Measurements from ENCODE around the gene TBC1D23.
A peak's percentile ranks its signal among the peaks of the same experiment; 100 is the strongest.
"Not testable (repeated sequence)": the region's sequence is repeated elsewhere in the genome, so short reads cannot be mapped to it uniquely, and the experiment has no call there.

TBC1D23 gene

DNA sequence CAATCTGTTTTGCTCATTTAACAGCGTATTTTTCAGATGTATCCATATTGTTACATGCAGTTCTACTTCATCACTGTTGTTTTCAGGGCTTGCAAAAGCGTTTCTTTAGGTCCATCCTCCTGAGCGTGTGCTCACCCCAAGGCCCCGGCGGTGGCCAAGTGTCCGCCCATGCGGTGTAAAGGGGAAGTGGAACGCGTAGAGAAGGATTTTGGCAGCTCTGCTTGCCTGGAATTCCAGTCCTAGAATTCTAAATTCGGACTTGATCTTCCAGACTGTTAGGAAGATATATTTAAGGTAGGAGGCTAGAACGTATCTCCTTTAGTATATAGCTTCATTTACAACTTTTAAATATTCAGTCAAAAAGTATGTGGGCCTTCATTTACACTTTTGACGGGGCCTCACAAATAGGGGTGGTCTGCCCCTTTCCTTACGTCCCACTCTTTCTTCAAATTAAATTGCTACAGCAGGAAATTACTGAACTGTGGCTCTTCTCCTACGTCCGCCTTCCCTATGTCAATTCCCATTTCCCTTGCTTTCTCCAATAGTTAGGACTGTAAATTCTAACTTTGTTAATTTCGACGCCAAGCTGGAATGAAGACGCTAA lies 609 bp upstream of the TBC1D23 start:
- FAIRE-seq: no peak

DNA sequence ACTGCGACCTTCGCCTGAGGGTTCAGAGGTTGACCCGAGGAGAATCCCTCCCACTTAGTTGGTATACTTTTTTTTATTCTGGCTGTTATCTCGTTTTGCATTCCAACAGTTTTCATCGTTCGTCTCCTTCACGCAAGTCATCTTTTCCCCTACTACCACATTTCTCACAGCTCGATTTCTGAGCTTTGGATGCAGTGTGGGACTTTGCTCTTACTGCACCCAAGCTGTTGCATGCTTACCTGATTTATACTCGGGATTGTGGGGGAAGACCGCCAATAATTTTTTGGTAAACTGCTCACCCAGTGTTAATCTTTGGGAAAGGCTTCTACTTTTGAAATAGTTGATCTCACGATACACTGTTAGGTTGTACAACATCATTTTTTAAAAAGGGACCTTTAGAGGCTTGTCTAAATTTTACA lies 702 bp downstream of the TBC1D23 start:
- no peak for FAIRE-seq

DNA sequence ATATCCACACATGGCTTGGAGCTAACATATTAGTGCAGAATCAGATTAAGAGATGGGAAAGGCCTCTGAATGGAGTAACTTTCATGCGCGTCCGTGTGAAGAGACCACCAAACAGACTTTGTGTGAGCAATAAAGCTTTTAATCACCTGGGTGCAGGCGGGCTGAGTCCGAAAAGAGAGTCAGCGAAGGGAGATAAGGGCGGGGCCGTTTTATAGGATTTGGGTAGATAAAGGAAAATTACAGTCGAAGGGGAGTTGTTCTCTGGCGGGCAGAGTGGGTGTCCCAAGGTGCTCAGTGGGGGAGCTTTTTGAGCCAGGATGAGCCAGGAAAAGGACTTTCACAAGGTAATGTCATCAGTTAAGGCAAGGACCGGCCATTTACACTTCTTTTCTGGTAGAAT lies 2.1 kb downstream of the TBC1D23 start:
- FAIRE-seq: not testable (repeated sequence)

DNA sequence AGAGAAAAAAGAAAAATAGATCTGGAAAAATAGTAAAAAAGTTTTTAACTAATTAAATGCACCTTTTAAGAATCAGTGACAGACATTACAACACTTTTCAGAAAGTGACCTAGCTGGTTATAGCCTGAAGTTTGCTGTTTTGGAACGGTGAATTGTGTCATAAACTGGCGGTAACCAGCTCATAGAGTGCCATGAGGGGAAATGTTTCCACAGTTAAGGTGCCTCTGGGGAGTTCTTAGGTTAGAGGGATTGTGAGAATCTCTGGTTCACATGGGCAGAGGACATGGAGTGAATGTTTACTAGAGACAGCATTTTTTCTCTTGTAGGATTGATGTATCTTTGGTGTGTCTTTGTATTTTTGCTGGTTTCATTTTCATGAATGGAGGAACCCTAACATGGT lies 2.8 kb downstream of the TBC1D23 start:
- no peak for FAIRE-seq

- no peak for FAIRE-seq
These were observed 3.5 kb downstream of the TBC1D23 start for GRCh38 chr3:100264242-100264641.

DNA sequence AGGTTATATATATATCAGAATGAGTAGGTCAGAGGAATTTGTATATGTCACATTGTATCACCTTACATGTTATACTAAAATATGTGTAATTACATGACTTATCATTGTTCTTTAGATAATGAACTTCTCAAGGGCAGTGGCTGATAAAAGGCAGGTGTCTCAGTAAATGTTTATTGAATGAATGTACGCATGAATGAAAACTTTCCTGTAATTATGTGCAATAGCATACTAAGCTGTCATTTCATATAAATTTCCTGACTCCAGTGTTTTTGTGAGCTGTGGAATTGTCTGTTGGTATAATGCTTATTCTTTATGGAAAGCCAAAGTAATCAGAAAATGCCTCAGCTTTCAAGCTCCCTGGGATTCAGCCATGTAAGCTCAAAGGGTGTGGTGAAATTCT lies 4.2 kb downstream of the TBC1D23 start:
- FAIRE-seq: no peak

GRCh38 chr3:100266531-100266930 lies 5.7 kb downstream of the TBC1D23 start:
- no peak for FAIRE-seq

DNA sequence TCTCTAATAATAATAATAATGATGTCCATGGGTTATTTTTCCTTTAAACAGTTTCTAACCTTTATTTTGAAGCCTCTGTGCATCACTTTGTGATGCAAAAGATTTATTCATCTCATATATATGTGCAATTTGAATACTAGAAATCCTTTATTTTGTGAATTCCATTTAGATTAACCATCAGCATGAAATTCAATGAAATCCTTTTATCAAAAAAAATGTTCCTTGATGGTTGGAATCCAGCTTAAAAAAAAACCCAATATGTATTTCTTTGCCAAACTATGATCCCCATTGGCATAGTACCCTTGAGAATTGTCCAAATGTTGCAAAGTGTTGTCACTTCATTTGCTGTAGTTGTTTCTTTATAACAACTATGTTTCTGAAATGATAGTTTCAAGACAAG lies 7.4 kb downstream of the TBC1D23 start:
- FAIRE-seq: no peak

DNA sequence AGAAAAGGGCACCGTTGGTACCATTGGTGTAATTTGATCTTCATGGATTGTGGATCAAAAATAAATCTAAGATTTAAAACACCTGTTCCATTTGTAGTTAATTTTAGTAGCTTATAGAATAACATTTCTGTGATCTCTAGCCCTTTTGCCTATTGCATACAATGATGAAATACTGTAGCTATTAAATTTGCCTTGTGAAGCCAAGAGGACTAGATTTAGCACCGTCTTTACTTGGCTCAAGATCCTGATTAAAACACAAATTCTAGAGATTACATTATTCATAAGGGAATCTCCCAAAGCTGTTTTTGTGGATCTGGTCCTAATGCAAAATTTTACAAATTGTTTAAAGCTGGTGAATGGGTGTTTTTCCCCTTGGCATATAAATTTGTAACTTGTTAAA lies 8.2 kb downstream of the TBC1D23 start:
- FAIRE-seq: no peak

- FAIRE-seq: peak; percentile 42
These were observed 8.8 kb downstream of the TBC1D23 start for GRCh38 chr3:100269410-100270214.

- FAIRE-seq: no peak
These were observed 9.4 kb downstream of the TBC1D23 start for GRCh38 chr3:100270215-100270583.

DNA sequence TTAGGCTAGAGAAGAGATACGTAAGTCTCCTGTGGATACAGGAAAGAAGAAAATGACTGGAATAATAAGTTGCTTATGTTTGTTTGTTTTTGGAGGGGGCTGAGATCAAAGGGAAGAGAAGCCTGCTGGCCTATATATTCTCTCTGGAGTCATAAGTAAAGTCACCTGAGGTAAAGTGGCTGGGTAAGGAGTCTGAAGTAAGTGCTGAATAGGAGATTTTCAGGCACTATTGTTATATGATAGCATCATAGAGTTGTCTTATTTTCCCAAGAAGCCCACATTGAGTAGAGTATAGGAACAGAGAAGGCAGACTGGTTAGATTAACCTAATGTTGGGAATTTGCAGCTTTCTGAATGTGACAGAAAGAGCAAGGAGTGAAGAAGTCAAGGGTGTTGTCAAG lies 10.7 kb downstream of the TBC1D23 start:
- no peak for FAIRE-seq

DNA sequence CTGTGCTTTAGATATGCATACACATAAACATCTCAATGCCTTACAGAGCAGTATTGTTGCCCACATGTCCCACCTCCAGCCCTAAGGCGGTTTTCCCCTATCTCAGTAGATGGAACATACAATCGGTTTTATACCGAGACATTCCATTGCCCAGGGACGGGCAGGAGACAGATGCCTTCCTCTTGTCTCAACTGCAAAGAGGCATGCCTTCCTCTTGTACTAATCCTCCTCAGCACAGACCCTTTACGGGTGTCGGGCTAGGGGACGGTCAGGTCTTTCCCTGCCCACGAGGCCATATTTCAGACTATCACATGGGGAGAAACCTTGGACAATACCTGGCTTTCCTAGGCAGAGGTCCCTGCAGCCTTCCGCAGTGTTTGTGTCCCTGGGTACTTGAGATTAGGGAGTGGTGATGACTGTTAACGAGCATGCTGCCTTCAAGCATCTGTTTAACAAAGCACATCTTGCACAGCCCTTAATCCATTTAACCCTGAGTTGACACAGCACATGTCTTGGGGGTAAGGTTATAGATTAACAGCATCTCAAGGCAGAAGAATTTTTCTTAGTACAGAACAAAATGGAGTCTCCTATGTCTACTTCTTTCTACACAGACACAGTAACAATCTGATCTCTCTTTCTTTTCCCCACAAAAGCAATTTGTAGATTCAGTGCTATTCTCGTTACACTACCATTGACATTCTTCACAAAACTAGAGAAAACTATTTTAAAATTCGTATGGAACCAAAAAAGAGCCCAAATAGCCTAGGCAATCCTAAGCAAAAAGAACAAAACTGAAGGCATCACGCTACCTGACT lies 12.2 kb downstream of the TBC1D23 start:
- not testable (repeated sequence) for FAIRE-seq

- peak; percentile 41 for FAIRE-seq
These were observed 13.6 kb downstream of the TBC1D23 start for GRCh38 chr3:100274361-100274760.

DNA sequence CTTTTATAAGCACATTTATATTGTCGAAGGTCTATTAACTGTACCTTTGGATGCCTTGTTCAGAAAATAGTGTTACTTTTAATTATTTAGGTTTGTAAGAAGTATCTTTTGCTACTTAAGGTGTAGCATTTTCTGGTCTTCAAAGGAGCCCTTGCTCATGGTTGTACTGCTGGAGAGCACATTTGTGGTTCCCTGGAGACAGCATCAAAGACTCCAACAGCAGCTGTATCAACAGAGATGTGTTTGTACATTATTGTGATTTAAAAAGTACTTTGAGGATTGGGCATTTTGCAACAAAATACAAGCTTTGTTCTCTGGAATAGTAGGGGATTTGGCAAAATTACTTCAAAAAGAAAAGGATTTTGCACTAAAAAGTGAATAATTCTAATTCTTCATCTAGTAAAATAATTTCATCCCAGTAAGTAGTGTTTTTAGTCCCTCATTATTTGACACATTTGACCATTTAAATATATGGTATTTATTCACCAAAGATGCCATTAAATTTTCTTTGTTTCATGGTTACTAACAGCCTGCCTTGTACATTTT lies 16.5 kb downstream of the TBC1D23 start:
- no peak for FAIRE-seq

DNA sequence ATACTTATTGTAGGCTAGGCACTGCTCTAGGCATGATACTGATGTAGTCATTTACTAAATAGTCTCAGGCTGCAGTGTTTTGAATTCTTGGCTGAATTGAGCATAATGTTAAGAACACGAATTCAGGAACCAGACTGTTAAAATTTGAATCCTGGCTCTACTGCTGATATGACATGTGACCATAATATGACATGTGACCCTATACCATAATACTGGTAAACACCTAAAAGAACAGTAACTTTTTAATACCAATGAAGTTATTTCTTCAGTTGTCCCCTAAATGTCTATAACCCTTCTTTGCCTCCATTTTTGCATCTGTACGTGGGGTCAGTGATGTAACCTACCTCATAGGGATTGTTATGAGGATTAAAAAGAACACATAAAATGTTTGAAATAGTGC lies 18.1 kb downstream of the TBC1D23 start:
- FAIRE-seq: no peak

DNA sequence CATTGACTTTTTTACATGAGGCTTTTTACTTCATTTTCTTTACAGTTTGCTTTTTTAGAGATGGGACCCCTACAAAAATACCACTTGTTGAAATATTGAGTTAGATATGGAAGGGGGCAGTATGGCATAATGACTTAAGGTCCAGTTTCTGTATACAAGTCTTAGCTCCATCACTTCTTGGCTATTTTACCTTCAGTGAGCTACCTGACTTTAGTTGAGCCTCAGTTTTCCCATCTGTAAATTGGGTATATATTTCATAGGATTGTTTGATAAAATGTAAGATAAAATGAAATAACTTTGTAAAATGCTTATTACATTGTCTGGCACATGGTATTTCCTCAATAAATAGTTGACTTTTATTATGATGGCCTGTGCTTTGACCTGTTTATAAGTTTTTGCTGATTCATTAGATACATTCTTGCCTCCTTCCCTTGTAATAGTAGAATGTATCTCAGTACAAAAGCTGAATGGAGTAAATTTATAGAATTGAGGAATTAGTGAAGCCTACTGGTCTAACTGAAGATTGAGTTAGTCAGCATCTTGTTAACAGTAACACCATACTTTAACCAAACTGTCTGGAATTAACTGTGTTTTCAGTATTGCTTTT lies 27.6 kb downstream of the TBC1D23 start:
- FAIRE-seq: no peak

GRCh38 chr3:100289339-100289738 lies 28.5 kb downstream of the TBC1D23 start:
- no peak for FAIRE-seq

- no peak for FAIRE-seq
These were observed 34.3 kb downstream of the TBC1D23 start for GRCh38 chr3:100295089-100295488.

GRCh38 chr3:100297784-100298183 lies 37.0 kb downstream of the TBC1D23 start:
- peak; percentile 40 for FAIRE-seq

DNA sequence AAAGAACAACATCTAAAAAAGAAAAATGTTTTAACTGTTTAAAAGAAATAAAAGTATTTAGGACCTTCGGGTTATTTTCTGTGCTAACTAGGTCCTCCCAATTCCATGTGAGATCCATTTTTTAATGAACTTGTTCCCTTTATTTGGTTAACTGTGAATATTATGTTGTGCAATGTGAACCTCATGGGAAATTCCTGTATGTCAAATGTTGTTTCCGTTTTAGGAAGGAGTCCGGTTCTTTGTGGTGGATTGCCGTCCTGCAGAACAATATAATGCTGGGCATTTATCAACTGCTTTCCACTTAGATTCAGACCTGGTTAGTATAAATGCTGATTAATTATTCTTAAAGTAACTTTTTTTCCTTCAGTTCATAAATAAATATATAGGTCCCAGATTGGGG lies 38.2 kb downstream of the TBC1D23 start:
- FAIRE-seq: no peak

DNA sequence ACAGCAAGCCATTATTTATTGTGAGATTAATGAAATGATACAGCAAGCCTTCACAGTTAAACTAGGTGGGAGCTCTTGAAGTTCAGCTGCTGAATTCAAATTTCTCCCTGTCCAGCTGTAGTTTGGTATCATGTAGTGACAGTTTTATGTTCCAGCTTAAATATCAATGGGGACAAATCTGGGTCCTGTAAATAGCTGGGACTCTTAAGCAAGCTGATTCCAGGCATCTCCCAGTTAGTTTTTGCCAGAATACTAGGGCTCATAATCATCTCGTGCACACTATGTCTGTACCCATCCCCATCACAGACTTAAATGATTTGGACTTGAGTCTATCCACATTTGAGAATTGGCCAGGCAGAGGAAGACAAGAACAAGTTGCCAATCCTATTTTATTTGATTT lies 45.9 kb downstream of the TBC1D23 start:
- FAIRE-seq: no peak

GRCh38 chr3:100310355-100310965 lies 49.7 kb downstream of the TBC1D23 start:
- no peak for FAIRE-seq
